Upper lobe of right lung (tissue), 1 donor: Measurements from ENCODE around the gene TEX30. TPM values are rescaled to one million over a fixed set of nuclear protein-coding genes. Genes with fewer than 3 reads are reported as not detected.
A peak's percentile ranks its signal among the peaks of the same experiment; 100 is the strongest.

ENCODE experiments used
- ATAC-seq: fragments of 200-7000 bp; cut with Tn5 transposase; one replicate; pipeline ENCODE4 v1.9.1; 2020; ENCODE audit warnings: mild to moderate bottlenecking, moderate library complexity
- DNase-seq: peaks from one replicate; pipeline ENCODE4 v3.0.0-alpha.2; 2020
- H3K27ac ChIP-seq: fragments of 200-600 bp; one replicate; pipeline ENCODE4 v1.8.0; 2022
- H3K27me3 ChIP-seq: fragments of 200-600 bp; one replicate; pipeline ENCODE4 v1.8.0; 2022; ENCODE audit warnings: mild to moderate bottlenecking
- H3K36me3 ChIP-seq: fragments of 200-600 bp; one replicate; pipeline ENCODE4 v1.8.0; 2022
- H3K4me1 ChIP-seq: fragments of 200-600 bp; one replicate; pipeline ENCODE4 v1.8.0; 2022
- H3K4me3 ChIP-seq: fragments of 200-600 bp; one replicate; pipeline ENCODE4 v1.8.0; 2022; ENCODE audit warnings: mild to moderate bottlenecking
- H3K9me3 ChIP-seq: fragments of 200-600 bp; one replicate; pipeline ENCODE4 v1.8.0; 2022
- intact Hi-C: fragments of 100-400 bp; cut with DNase I; formaldehyde crosslinking; loops from one replicate; pipeline ENCODE4 v1.11.0; 2022
- total RNA-seq: library from RNA; stranded (reverse); fragmentation: NEBNext Ultra II Directional; extraction: Animal tissue kit (Norgen Biotek cat#: 25700); gene quantifications from one replicate; pipeline ENCODE4 v1.2.1, GENCODE V29; 2021
- TF ChIP-seq, protein P1 (sequence below): fragments of 200-600 bp; IDR thresholded peaks from one replicate; pipeline ENCODE4 v1.8.0; 2022; ENCODE audit warnings: antibody characterized with exemption
- donor health status: DM: no; HTN: yes; CAD: no; lungs with severe emphysema.

TEX30 gene
- total RNA-seq, 1 donor from 2014 or later = 5.8 TPM

DNA sequence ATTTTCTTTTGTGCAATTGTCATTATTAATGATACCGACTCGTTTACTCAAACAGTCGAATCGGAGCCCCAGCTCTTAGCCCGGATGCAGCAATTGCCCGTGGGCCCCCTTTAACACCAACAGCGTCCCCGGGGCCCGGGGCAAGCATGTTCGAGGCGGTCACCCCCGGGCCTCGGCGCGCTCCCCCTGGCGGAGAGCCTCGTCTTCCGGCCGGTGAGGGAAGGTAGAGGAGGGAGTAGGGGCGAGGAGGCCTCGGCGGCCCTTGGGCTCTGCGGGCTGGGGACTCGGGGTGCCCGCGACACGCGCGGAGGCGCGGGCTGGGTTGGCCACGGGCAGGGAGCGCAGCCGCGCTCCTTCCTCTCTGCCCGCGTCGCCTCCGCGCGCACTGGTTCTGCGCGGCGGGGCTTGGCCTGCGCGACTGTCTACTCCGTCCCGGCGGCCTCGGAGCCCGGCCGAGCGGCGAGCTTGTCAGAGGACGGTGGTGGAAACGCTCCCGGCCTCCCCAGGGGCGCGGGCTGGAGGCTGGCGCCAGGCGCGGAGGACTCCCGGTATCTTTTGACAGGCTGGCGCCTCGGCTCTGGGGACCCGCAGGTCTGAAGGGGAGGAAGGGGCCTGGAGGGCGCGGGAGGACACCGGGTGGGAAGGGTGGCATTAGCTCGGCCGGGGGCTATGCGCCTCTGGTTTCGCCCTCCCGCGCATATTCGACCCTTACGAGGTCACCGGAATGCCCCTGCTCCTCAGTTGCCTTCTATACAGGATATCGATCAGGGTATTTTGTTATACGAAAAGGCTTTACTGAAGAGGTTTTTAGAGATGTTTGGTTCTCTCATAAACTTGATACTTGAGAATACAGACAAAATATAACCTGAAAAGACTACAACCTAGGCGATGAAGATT is 26.8 kb upstream of the TEX30 start:
- peak overlapping the region; percentile 97 for H3K4me3 ChIP-seq
- H3K9me3 ChIP-seq = no peaks in the 10 kb centered on the region
- peak overlapping the region; percentile 89 for H3K27ac ChIP-seq
- H3K36me3 ChIP-seq = no peaks in the 10 kb centered on the region
- H3K27me3 ChIP-seq = no peaks in the 10 kb centered on the region
- peaks cover 28% of the 10 kb centered on the region for H3K4me1 ChIP-seq
- DNase-seq (peak; percentile 93), ATAC-seq (peak; percentile 93)
- intact Hi-C loops = no loop called here
- TF ChIP-seq, protein P1, sequence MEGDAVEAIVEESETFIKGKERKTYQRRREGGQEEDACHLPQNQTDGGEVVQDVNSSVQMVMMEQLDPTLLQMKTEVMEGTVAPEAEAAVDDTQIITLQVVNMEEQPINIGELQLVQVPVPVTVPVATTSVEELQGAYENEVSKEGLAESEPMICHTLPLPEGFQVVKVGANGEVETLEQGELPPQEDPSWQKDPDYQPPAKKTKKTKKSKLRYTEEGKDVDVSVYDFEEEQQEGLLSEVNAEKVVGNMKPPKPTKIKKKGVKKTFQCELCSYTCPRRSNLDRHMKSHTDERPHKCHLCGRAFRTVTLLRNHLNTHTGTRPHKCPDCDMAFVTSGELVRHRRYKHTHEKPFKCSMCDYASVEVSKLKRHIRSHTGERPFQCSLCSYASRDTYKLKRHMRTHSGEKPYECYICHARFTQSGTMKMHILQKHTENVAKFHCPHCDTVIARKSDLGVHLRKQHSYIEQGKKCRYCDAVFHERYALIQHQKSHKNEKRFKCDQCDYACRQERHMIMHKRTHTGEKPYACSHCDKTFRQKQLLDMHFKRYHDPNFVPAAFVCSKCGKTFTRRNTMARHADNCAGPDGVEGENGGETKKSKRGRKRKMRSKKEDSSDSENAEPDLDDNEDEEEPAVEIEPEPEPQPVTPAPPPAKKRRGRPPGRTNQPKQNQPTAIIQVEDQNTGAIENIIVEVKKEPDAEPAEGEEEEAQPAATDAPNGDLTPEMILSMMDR = peak; percentile 84

DNA sequence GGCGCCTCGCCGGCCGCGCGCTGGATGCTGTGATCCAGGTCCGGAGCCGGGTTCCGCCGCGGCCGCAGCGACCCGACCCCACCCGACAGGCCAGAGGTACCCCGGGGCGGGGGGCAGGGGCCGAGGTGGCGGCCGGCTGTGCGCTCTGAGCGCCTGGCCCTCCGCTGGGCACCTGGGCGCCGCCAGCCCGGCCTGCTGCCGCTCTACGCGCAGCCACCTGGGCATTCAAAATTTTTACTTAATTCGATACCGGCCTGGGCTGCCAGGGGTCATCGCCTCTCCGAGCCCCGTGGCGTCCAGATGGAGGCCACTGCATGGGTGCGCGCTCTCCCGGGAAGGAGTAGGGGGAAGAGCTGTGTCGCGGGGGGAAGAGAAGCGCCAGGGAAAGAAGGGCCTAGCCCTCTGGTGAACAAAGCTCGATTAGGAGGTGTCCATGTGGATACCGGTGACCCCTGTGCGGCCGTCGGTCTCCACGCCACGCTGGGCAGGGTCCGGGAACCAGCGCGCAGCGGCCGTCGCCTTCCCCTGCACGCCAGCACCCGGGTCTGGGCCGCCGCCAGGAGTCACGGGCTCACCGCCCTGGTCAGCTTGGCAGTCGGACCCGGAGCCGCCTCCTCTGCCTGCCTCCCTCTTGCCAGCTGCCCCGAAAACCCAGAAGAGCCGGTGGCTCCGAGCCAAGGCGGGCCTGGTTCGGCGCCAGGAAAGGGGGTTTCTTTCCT is 26.0 kb upstream of the TEX30 start:
- peak; percentile 21 for ATAC-seq
- TF ChIP-seq, protein P1 = no peak
- DNase-seq = peak; percentile 75
- Histone ChIP-seq H3K27me3 (no peaks in the 10 kb centered on the region), H3K4me3 (peak overlapping the region; percentile 97), H3K9me3 (no peaks in the 10 kb centered on the region), H3K36me3 (no peaks in the 10 kb centered on the region), H3K27ac (peak overlapping the region; percentile 89), H3K4me1 (peaks cover 28% of the 10 kb centered on the region)
- intact Hi-C loops = no loop called here

DNA sequence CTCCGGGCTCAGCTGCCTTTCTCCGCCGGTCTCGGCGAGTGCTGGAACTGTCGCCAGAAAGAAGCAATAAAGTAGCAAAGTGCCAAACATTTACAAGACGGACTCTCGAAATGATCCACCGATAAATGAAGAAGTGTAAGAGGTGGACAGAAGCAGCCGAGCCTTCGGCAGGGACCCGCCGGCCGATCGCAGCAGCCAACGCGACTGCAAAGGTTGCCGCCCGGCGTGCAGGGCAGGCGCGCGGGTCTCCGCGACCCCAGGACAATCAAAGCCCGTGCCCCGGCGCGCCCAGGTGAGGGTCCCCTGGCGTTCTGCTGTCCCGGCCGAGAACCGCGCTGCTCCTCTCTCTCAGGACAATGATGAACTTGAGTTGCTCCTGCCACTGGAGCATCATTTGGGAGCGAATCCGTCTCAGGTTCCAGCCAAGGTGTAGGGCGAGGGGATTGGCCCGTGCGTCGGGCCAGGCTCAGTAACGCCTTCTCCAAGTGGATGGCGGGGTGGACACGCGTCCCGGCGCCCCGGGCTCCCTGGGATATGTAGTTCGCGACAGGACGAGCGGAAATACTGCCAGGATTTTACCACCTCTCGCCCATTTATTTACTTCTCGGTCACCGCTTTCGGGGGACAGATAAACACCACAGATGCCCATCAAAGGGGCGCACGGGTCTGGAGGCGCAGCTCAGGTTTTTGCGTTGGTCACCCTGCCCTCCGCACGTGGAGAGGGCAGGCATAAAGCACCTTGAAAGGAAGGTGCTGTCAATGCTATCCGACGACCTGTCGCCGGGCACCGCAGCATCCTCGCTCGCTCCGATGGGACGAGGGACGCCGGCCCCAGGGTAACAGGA is 25.2 kb upstream of the TEX30 start, which contains the start of the genes BIVM and POGLUT2:
TSS of gene BIVM (plus strand) at position 539 of the 845 bp plus-strand sequence. CDS start 8,149 bp downstream, outside the sequence.
TSS of gene POGLUT2 (minus strand) at position 396 of the 845 bp plus-strand sequence. CDS start at position 90, 306 bp downstream.
- no peaks in the 10 kb centered on the region for H3K9me3 ChIP-seq
- peak within 1 kb of the TSS; percentile 89 for H3K27ac ChIP-seq
- no peaks in the 10 kb centered on the region for H3K27me3 ChIP-seq
- H3K4me1 ChIP-seq = peaks cover 28% of the 10 kb centered on the region
- H3K4me3 ChIP-seq = peak within 1 kb of the TSS; percentile 97
- TF ChIP-seq, protein P1 = no peak
- intact Hi-C loops = no loop called here
- no peaks in the 10 kb centered on the region for H3K36me3 ChIP-seq
- ATAC-seq = peak; percentile 96
- DNase-seq = peak; percentile 95

DNA sequence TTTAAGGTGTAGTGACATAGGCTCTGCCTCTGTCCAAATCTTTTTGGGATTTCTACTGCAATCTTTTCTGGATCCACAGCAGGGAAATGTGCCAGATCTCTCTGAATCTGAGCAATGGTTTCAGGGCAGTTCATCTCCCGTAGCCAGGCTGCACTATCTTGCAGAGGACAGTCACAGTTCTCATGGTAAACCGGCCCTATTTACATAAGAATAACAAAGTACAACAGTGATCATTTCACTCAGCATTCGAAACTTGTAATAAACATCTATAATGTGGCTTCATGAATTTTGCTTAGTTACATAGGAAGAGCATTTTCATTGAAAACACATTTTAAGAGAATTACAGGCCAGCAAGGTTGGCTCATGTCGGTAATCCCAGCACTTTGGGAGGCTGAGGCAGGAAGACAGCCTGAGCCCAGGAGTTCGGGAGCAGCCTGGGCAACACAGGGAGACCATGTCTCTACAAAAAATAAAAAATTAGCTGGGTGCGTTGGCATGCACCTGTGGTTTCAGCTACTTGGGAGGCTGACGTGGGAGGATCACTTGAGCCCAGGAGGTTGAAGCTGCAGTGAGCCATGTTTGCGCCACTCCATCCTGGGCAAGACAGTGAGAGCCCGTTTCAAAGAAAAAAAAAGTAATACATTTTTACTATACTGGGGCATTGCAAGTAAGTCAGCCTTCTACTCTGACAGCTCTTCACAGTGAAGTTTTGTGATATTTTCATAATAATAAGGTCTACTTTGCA is 20.2 kb upstream of the TEX30 start:
- intact Hi-C loops = no loop called here
- Histone ChIP-seq H3K4me3 (no peak overlapping the region), H3K36me3 (peaks cover 18% of the 10 kb centered on the region), H3K27ac (no peak overlapping the region), H3K27me3 (no peaks in the 10 kb centered on the region), H3K4me1 (peaks cover 5% of the 10 kb centered on the region), H3K9me3 (no peaks in the 10 kb centered on the region)
- DNase-seq (no peak), ATAC-seq (no peak)
- TF ChIP-seq, protein P1 = no peak

DNA sequence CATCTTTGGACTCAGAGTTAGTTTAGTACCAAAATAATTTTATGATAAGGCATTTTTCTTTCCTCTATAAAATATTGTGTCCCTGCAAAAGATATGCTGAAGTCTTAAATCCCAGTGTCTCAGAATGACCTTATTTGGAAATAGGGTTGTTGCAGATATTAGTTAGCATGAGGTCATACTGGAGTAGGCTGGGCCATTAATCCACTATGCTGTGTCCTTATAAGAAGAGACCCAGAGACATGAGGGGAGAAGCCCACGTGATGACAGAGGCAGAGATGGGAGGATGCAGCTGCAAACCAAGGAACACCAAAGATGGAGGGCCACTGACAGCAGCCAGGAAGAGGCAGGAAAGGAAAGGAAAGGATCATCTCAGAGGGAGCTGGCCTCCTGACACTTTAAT is 18.8 kb upstream of the TEX30 start:
- H3K4me1 ChIP-seq = no peaks in the 10 kb centered on the region
- H3K4me3 ChIP-seq = no peak overlapping the region
- no peak for ATAC-seq
- DNase-seq = no peak
- no peaks in the 10 kb centered on the region for H3K27me3 ChIP-seq
- H3K36me3 ChIP-seq = peaks cover 18% of the 10 kb centered on the region
- H3K9me3 ChIP-seq = no peaks in the 10 kb centered on the region
- intact Hi-C loops = no loop called here
- H3K27ac ChIP-seq = no peak overlapping the region
- TF ChIP-seq, protein P1 = no peak
